Fibroblast of villous mesenchyme (primary cell): ENCODE measurements around the gene ASTN1. TPM values are rescaled to one million over a fixed set of nuclear protein-coding genes. Genes with fewer than 3 reads are reported as not detected.

ENCODE experiments used
- DNase-seq: peaks from one replicate; pipeline ENCODE4 v3.0.0-alpha.2; 2010; ENCODE audit warnings: low read depth
- H3K4me3 ChIP-seq: 2 replicates; pipeline ENCODE4 v1.5.1; 2011; ENCODE audit warnings: low read depth, mild to moderate bottlenecking, low read length
- total RNA-seq: library from RNA; depleted of rRNA; stranded (reverse); fragments of >200 nt; gene quantifications from 2 replicates; pipeline ENCODE4 v1.2.3, GENCODE V29; 2012
- TF ChIP-seq, protein P1 (sequence below): IDR thresholded peaks from 2 replicates; pipeline ENCODE4 v1.5.1; 2012; ENCODE audit warnings: low read depth, mild to moderate bottlenecking, low read length; ENCODE audit not compliant: insufficient read depth

Gene ASTN1
- total RNA-seq, result not detected in 2 replicates

GRCh38 chr1:177164380-177165068 lies at the start of gene ASTN1:
Gene ASTN1 (minus strand): TSS chr1:177164712. CDS start chr1:177164676, 36 bp downstream.
- H3K4me3 ChIP-seq, result peak within 1 kb of the TSS; percentile 18
- no peak for DNase-seq
- TF ChIP-seq, protein P1, sequence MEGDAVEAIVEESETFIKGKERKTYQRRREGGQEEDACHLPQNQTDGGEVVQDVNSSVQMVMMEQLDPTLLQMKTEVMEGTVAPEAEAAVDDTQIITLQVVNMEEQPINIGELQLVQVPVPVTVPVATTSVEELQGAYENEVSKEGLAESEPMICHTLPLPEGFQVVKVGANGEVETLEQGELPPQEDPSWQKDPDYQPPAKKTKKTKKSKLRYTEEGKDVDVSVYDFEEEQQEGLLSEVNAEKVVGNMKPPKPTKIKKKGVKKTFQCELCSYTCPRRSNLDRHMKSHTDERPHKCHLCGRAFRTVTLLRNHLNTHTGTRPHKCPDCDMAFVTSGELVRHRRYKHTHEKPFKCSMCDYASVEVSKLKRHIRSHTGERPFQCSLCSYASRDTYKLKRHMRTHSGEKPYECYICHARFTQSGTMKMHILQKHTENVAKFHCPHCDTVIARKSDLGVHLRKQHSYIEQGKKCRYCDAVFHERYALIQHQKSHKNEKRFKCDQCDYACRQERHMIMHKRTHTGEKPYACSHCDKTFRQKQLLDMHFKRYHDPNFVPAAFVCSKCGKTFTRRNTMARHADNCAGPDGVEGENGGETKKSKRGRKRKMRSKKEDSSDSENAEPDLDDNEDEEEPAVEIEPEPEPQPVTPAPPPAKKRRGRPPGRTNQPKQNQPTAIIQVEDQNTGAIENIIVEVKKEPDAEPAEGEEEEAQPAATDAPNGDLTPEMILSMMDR, result no peak

DNA sequence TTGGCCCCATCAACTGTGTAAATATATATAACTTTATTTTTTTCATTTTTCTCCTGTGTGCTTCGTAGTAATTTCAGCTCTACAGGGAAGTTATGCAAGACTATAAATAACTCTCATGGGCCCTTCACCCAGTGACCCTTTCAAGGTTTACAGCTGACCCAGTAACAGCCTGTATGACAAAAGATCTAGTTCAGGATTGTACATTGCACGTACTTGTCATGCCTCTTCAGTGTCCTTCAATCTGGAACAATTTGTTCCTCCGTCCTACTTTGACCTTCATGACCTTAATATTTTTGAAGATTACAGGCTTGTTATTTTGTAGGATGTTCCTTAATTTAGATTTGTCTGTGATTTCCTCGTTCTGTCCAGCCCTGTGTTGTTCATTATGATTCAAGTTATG lies 46.7 kb upstream of the ASTN1 start:
- TF ChIP-seq, protein P1, result no peak
- peak; percentile 48 for DNase-seq
- H3K4me3 ChIP-seq, result no peak overlapping the region

GRCh38 chr1:177210071-177210470 lies 45.6 kb upstream of the ASTN1 start:
- H3K4me3 ChIP-seq, result no peak overlapping the region
- no peak for DNase-seq
- TF ChIP-seq, protein P1, result no peak

DNA sequence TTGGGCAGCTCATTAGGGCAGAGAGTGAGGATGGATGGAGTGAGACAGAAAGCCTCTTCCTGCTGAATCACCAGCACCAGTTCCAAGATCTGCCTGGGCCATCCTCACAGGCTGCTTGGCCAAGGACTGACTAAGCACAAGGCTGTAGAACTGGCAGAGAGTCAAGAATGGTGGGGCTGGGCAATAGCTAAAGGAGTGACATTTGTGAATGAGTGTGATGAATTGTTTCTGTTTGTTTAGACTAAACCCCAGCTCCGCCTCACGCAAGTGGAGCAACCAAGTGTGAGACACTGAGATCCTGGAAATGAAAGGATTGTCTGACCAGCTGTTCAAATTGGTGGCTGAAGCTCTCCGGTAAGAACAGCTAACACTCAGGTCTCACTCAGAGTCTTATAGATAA lies 44.8 kb upstream of the ASTN1 start:
- peak; percentile 97 for DNase-seq
- no peak overlapping the region for H3K4me3 ChIP-seq
- TF ChIP-seq, protein P1, result no peak

DNA sequence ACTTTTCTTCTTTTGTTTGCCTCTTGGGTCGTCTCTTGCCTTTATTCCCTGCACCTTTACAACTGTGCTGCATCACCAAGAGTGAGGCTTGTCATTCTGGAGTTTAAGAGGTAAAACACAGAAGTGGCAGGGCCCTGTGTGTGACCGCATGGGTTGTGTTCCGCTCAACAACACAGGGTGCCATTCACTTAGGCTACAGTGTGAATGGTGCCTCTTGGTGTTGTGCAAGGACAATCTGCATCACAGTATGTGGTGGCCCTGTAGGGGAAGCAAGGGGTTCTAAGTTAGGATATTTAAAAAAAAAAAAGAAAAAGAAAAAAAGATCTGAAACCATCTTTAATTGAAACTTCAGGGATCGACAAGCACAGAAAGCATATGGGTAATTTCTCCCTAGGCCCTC lies 44.4 kb upstream of the ASTN1 start:
- TF ChIP-seq, protein P1, result no peak
- no peak for DNase-seq
- no peak overlapping the region for H3K4me3 ChIP-seq

DNA sequence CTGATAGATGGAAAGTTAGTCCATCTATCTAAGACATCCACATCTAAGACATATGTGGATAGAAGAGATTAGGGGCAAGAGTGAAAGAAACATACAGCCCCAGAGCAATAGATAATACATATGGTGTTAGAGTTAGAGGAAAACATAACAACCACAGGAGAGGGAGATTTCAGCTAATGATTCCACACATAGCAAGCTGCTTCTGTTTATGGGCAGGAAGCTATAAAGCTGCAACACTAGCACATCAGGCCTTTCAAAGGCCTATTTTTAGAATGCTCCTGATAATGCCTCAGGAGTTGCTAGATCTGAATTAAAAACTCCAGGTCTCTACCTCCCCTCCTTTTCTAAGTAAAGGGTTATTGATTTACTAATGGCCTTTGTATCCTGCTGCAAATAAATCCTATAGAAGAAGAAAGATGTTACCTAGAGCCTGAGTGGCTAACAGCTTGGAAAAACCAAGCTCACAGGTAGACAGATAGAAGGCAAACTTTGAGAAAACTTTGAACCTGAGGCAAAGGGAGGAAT lies 42.4 kb upstream of the ASTN1 start:
- DNase-seq, result peak; percentile 81

More for the DNA sequence above, 42.4 kb upstream of the ASTN1 start:
- H3K4me3 ChIP-seq, result no peak overlapping the region
- TF ChIP-seq, protein P1, result no peak
